ENCODE data around the gene TAP1. TPM values are rescaled to one million over a fixed set of nuclear protein-coding genes. Genes with fewer than 3 reads are reported as not detected.
"Not testable (repeated sequence)": the region's sequence is repeated elsewhere in the genome, so short reads cannot be mapped to it uniquely, and the experiment has no call there.

The TAP1 gene
- 100 to 1,000 TPM; 328 to 373 TPM for total RNA-seq

DNA sequence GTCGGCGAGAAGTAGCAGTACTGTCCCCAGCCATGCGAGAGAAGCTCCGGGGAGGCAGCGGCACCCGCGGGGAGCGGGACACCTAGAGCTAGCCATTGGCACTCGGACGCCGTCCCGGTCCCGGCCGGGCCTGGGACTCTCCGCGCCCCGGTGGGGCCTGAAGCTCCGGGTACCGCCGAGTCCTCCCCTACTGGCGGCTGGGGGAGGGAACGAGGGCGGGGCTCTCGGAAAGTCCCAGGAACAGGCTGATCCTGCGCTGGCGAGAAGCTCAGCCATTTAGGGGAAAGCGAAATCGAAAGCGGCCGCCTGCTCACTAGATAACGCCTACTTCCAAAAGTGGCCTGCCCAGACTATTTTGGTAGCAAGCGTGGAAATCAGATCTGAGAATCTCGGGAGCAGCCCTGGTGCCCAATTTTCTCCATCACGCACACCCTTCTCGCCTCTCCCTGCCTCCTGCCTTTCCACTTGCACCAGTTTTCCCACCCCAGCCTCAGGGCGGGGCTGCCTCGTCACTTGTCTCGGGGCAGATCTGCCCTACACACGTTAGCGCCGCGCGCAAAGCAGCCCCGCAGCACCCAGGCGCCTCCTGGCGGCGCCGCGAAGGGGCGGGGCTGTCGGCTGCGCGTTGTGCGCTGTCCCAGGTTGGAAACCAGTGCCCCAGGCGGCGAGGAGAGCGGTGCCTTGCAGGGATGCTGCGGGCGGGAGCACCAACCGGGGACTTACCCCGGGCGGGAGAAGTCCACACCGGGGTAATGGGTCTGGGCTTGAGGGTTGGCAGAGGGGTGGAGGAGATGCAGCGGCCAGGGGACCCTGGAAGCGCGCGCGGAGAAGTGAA is at the start of gene TAP1, which contains the start of gene PSMB9:
TSS of gene TAP1 (minus strand) at position 164 of the 835 bp plus-strand sequence. CDS start at position 96, 68 bp downstream.
TSS of gene PSMB9 (plus strand) at position 652 of the 835 bp plus-strand sequence. CDS start at position 690, 38 bp downstream.
- ATAC-seq (replicated peaks in 1 of 2) = peak; percentile 85 to 86
- peaks cover 74% of the 10 kb centered on the region for H3K4me1 Mint-ChIP-seq (ENCODE audit: low read depth)
- H3K4me3 Mint-ChIP-seq = peak within 1 kb of the TSS; percentile 94 to 100
- no peaks in the 10 kb centered on the region for H3K27me3 Mint-ChIP-seq (ENCODE audit: low read depth)
- peaks cover 57 to 83% of the 10 kb centered on the region in 2 donors for H3K36me3 Mint-ChIP-seq (ENCODE audit: insufficient read depth in 2 of 2)
- DNase-seq = peak; percentile 95 to 97
- H3K9me3 Mint-ChIP-seq = no peaks in the 10 kb centered on the region
- H3K27ac Mint-ChIP-seq = peak within 1 kb of the TSS; percentile 99

DNA sequence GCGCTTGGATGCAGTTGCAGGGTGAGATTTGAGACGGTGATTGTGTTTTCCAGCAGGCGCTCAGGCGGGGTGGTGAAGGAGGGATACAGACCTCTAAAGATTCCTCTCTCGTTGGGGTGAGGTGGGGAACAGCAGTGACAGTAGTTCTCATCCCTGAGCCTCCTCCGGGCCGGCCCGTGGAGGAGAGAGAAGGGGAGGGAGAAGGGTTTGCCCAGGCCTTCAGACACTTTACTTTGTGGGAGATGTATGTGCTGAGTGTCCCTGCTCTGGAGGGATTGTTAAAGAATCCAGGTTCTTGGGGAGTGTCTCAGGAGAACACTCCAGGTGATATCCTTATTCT is 41.5 kb upstream of the TAP1 start:
- peaks cover 32% of the 10 kb centered on the region for H3K4me1 Mint-ChIP-seq (ENCODE audit: low read depth)
- DNase-seq (no peak), ATAC-seq (replicated peaks in 1 of 2) (peak; percentile 4 to 9)
- peaks cover 3 to 4% of the 10 kb centered on the region in 2 donors for H3K36me3 Mint-ChIP-seq (ENCODE audit: insufficient read depth in 2 of 2)
- peak overlapping the region; percentile 91 for H3K27ac Mint-ChIP-seq
- peak overlapping the region; percentile 96 to 97 for H3K4me3 Mint-ChIP-seq
- H3K9me3 Mint-ChIP-seq = no peaks in the 10 kb centered on the region
- no peaks in the 10 kb centered on the region for H3K27me3 Mint-ChIP-seq (ENCODE audit: low read depth)

DNA sequence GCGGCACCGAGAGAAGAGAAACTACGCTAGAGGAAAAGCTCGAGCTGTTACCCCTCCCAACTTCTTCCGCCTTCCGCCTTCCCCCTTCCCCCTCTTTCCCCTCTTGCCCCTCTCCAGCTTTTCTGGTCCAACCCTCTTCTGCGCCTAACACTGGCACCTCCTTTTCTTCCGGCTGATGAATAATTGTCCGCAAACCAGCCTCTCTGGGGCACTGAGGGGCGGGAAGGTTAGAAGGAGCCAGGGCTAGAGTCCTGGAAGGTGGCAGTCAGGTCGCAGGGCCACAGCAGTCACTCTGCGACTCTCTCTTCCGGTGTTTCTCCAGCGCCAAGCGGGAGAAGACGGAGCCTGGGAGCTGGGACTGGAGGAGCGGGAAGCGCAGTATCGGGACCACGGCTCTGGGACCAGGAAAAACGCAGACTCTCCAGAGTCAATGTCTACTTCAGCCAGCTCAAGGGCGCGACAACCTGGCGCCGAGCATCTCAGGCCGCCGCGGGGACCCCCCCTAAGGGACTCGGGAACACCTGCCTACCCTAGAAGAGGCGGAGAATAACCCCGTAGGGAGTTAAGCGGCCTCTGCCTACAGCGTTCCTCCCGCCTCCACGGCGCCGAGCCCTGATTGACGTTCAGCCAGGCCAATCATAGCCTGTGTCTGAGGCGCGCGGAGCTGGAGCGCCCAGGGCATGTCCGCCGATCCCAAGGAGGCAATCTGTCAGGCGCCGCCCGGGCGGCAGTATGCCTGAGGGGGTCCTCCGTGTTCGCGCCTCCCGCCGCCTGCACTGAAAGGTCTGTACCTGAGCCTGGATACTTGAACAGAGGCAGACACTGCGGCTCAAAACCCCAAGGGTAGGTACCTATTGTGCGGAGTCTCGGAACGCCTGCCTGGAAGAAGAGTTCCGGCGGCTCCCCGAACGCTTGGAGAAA is 40.8 kb upstream of the TAP1 start:
- Mint-ChIP-seq H3K27ac (peak overlapping the region; percentile 91), H3K4me1 (ENCODE audit: low read depth) (peaks cover 32% of the 10 kb centered on the region), H3K27me3 (ENCODE audit: low read depth) (no peaks in the 10 kb centered on the region), H3K4me3 (peak overlapping the region; percentile 96 to 97), H3K36me3 (ENCODE audit: insufficient read depth in 2 of 2) (peaks cover 3 to 4% of the 10 kb centered on the region in 2 donors), H3K9me3 (no peaks in the 10 kb centered on the region)
- DNase-seq (peak; percentile 95 to 97), ATAC-seq (replicated peaks in 1 of 2) (peak; percentile 99)

DNA sequence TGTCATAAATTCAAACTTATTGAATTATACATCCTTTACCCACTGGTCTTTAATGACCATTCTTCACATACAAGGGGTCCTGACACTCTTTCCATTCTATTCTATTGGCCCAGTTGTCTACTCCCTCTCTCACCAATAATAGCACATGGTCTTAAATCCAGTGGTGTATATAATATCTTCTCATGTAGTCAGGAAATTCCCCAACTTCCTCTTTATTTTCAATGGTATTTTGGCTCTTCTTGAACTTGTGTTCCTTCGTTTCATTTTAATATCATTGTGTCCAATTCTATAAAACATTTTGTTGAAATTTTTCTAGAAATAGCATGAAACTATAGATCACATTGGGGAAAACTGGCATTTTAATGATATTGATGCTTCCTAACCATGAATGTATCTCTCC is 37.3 kb upstream of the TAP1 start:
- no peaks in the 10 kb centered on the region for H3K27me3 Mint-ChIP-seq (ENCODE audit: low read depth)
- no peak for DNase-seq

DNA sequence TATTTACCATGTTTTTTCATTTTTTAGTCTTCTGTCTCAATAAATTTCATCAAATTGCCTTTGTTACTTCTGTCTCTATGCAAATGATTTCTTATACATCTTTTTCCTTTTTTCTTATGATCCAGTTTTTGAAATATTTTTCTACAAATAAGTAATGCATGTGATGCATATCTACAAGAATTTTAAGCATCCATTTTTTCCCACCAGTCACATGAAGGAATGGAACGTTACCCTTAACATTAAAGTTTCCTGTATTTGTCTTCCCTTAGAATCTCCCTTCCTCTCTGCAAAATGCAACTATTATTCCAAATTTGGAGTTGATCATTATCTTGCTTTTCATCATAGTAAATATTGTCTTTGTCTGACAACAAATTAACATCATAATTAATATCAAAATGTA is 36.0 kb upstream of the TAP1 start:
- no peaks in the 10 kb centered on the region for H3K27me3 Mint-ChIP-seq (ENCODE audit: low read depth)
- H3K9me3 Mint-ChIP-seq = no peaks in the 10 kb centered on the region
- ATAC-seq (replicated peaks in 1 of 2) = no peak
- no peak for DNase-seq
- H3K4me1 Mint-ChIP-seq (ENCODE audit: low read depth) = peaks cover 6% of the 10 kb centered on the region
- peaks cover 0 to 4% of the 10 kb centered on the region in 2 donors for H3K36me3 Mint-ChIP-seq (ENCODE audit: insufficient read depth in 2 of 2)
- H3K27ac Mint-ChIP-seq = no peak overlapping the region
- no peak overlapping the region for H3K4me3 Mint-ChIP-seq

More for the DNA sequence above, 37.3 kb upstream of the TAP1 start:
- no peak overlapping the region for H3K27ac Mint-ChIP-seq
- H3K4me3 Mint-ChIP-seq = no peak overlapping the region
- H3K36me3 Mint-ChIP-seq (ENCODE audit: insufficient read depth in 2 of 2) = peaks cover 0 to 4% of the 10 kb centered on the region in 2 donors
- ATAC-seq (replicated peaks in 1 of 2) = no peak
- H3K9me3 Mint-ChIP-seq = no peaks in the 10 kb centered on the region
- H3K4me1 Mint-ChIP-seq (ENCODE audit: low read depth) = peaks cover 11% of the 10 kb centered on the region

- ATAC-seq (replicated peaks in 1 of 2) (no peak), DNase-seq (no peak)
- H3K9me3 Mint-ChIP-seq = no peaks in the 10 kb centered on the region
- H3K27me3 Mint-ChIP-seq (ENCODE audit: low read depth) = no peaks in the 10 kb centered on the region
- H3K27ac Mint-ChIP-seq = no peak overlapping the region
- H3K36me3 Mint-ChIP-seq (ENCODE audit: insufficient read depth in 2 of 2) = no peaks in the 10 kb centered on the region
- peaks cover 6% of the 10 kb centered on the region for H3K4me1 Mint-ChIP-seq (ENCODE audit: low read depth)
- H3K4me3 Mint-ChIP-seq = no peak overlapping the region
Observed at GRCh38 chr6:32888576-32888975, 35.1 kb upstream of the TAP1 start.

DNA sequence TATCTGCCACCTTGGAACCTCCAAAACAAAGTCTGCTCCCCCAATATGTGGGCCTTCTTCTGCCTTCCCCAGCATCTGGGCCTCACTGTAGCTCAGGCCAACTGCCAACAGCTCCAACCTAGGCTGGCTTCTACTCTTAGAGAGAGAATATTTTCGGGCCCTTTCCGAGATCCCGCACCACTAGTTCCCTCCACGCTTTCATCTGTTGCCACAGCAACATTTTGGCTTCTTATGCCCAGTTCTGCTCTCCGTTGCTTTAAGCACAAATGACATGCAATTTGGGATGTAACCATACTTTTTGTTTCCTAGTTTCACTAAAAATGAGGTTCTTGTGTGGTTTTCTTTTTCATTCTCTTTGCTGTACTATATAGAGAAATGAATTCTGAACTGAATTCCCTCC is 34.1 kb upstream of the TAP1 start:
- DNase-seq = no peak
- Mint-ChIP-seq H3K27ac (peak overlapping the region; percentile 15), H3K27me3 (ENCODE audit: low read depth) (no peaks in the 10 kb centered on the region), H3K4me3 (no peak overlapping the region), H3K4me1 (ENCODE audit: low read depth) (peaks cover 3% of the 10 kb centered on the region), H3K36me3 (ENCODE audit: insufficient read depth in 2 of 2) (no peaks in the 10 kb centered on the region), H3K9me3 (no peaks in the 10 kb centered on the region)
- ATAC-seq (replicated peaks in 1 of 2) = no peak

DNA sequence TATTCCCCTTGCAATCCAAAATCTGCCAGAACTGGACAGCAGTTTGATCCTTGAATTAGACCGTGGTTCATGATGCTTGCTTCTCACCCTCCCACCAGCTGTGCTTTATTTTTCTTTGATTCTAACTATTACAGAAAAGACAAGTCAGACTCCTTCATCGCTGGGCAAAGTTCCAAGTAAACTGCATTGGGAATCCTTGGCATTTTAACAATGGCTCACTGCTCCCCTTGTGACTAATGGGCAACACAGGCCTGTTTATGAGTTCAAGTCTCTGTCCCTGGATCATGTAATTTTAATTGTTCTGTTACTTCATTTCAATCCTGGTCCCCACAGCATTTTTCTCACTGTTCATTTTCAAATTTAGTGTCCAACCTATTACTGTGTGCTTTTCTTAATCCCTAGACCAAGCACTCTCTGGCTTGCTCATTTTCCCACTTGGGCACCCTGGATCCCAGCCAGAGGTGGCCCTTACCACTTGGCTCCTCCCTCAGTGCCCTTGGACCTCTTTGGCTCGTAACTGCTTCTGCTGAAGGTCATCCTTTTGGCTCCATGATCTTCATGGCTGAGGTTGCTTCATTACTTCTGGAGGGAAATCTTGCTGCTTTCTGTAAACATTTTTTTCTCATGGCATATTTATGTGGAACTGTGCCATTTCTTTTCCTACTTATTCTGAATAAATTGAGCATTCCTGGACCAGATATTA is 33.3 kb upstream of the TAP1 start:
- H3K36me3 Mint-ChIP-seq (ENCODE audit: insufficient read depth in 2 of 2) = no peaks in the 10 kb centered on the region
- no peak overlapping the region for H3K4me3 Mint-ChIP-seq
- H3K9me3 Mint-ChIP-seq = no peaks in the 10 kb centered on the region
- no peak overlapping the region for H3K27ac Mint-ChIP-seq
- DNase-seq (no peak), ATAC-seq (replicated peaks in 1 of 2) (no peak)
- no peaks in the 10 kb centered on the region for H3K27me3 Mint-ChIP-seq (ENCODE audit: low read depth)
- peaks cover 8% of the 10 kb centered on the region for H3K4me1 Mint-ChIP-seq (ENCODE audit: low read depth)

GRCh38 chr6:32885698-32886286 is 32.3 kb upstream of the TAP1 start:
- no peak for DNase-seq
- peaks cover 8% of the 10 kb centered on the region for H3K4me1 Mint-ChIP-seq (ENCODE audit: low read depth)
- H3K36me3 Mint-ChIP-seq (ENCODE audit: insufficient read depth in 2 of 2) = no peaks in the 10 kb centered on the region
- H3K4me3 Mint-ChIP-seq = no peak overlapping the region
- ATAC-seq (replicated peaks in 1 of 2) = peak; percentile 43 to 51
- no peak overlapping the region for H3K27ac Mint-ChIP-seq
- H3K27me3 Mint-ChIP-seq (ENCODE audit: low read depth) = no peaks in the 10 kb centered on the region
- H3K9me3 Mint-ChIP-seq = no peaks in the 10 kb centered on the region

GRCh38 chr6:32883789-32884188 is 30.3 kb upstream of the TAP1 start:
- Mint-ChIP-seq H3K4me1 (ENCODE audit: low read depth) (peaks cover 8% of the 10 kb centered on the region), H3K27me3 (ENCODE audit: low read depth) (no peaks in the 10 kb centered on the region), H3K36me3 (ENCODE audit: insufficient read depth in 2 of 2) (no peaks in the 10 kb centered on the region), H3K27ac (no peak overlapping the region), H3K9me3 (no peaks in the 10 kb centered on the region), H3K4me3 (no peak overlapping the region)
- DNase-seq (no peak), ATAC-seq (replicated peaks in 1 of 2) (no peak)

- no peak overlapping the region for H3K27ac Mint-ChIP-seq
- H3K9me3 Mint-ChIP-seq = no peaks in the 10 kb centered on the region
- H3K27me3 Mint-ChIP-seq (ENCODE audit: low read depth) = no peaks in the 10 kb centered on the region
- peaks cover 8% of the 10 kb centered on the region for H3K4me1 Mint-ChIP-seq (ENCODE audit: low read depth)
- no peak overlapping the region for H3K4me3 Mint-ChIP-seq
- DNase-seq = no peak
- H3K36me3 Mint-ChIP-seq (ENCODE audit: insufficient read depth in 2 of 2) = no peaks in the 10 kb centered on the region
- ATAC-seq (replicated peaks in 1 of 2) = no peak
Observed at GRCh38 chr6:32882879-32883250, 29.4 kb upstream of the TAP1 start.

- H3K27ac Mint-ChIP-seq; ATAC-seq (replicated peaks in 1 of 2); H3K9me3 Mint-ChIP-seq; DNase-seq; H3K27me3 Mint-ChIP-seq (ENCODE audit: low read depth); H3K4me3 Mint-ChIP-seq; H3K36me3 Mint-ChIP-seq (ENCODE audit: insufficient read depth in 2 of 2): not testable (repeated sequence)
- H3K4me1 Mint-ChIP-seq (ENCODE audit: low read depth) = peaks cover 13% of the 10 kb centered on the region
Observed at GRCh38 chr6:32880962-32881361, 27.5 kb upstream of the TAP1 start.

All from activated T-cell treated with anti-CD3 and anti-CD28 coated beads, Interleukin-2, amount 50 U/mL, for 72 hours (primary cell).